Measurements from ENCODE around the gene FARP1. TPM values are rescaled to one million over a fixed set of nuclear protein-coding genes. Genes with fewer than 3 reads are reported as not detected.

Gene FARP1
- total and polyA plus RNA-seq, 2 of the 8 experiments (the other 6 are each of a cell fraction or from before 2014, with no cell fraction given) = 24.7 to 104 TPM

GRCh38 chr13:98399756-98400155, 256.9 kb downstream of the FARP1 start (continued):
- TF ChIP-seq ASH2L (IDR thresholded peaks at IDR 0.05; ENCODE audit: low read length) (no peak), BRCA1 (IDR thresholded peaks at IDR 0.05; ENCODE audit: low read depth, low read length) (no peak), PHF8 (conservative IDR thresholded peaks at IDR 0.05; ENCODE audit: low read depth, low read length) (no peak)

Data from H1 (cell line).